ENCODE results near the gene TBC1D16. TPM values are rescaled to one million over a fixed set of nuclear protein-coding genes. Genes with fewer than 3 reads are reported as not detected.
"Not testable (repeated sequence)": the region's sequence is repeated elsewhere in the genome, so short reads cannot be mapped to it uniquely, and the experiment has no call there.

Gene TBC1D16
- total RNA-seq, 1 experiment from 2014 or later: 20.3 TPM

DNA sequence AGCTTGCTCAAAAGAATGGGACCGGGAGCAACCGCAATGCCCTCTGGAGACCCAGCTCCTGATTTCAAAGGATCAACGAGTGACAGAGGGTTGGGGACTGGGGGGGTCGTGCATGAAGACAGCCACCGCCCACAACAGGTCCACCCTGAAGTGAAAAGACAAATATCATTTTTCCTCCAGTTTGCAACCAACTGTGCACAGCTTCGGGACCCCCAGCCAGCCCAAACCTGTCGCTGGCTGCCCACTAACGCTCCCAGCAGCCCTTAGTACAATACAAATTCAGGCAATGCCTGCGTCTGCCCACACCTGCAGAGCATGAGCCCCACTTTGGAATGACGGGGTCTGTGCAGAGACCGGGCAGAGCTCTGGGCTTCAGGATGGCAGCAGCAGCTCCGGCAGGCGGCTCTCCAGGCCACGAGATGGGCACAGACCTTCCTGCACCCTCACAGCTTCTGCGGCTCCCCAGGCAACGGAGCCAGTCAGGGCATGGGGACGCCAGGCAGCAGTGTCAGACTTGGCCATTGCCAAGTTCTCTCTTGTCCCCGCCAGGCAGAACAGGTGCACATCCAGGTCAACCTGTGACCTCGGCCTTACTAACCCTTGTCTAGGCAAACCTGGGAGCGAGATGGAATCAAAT is 60.1 kb downstream of the TBC1D16 start:
- no peak for DNase-seq (ENCODE audit: low read depth)

DNA sequence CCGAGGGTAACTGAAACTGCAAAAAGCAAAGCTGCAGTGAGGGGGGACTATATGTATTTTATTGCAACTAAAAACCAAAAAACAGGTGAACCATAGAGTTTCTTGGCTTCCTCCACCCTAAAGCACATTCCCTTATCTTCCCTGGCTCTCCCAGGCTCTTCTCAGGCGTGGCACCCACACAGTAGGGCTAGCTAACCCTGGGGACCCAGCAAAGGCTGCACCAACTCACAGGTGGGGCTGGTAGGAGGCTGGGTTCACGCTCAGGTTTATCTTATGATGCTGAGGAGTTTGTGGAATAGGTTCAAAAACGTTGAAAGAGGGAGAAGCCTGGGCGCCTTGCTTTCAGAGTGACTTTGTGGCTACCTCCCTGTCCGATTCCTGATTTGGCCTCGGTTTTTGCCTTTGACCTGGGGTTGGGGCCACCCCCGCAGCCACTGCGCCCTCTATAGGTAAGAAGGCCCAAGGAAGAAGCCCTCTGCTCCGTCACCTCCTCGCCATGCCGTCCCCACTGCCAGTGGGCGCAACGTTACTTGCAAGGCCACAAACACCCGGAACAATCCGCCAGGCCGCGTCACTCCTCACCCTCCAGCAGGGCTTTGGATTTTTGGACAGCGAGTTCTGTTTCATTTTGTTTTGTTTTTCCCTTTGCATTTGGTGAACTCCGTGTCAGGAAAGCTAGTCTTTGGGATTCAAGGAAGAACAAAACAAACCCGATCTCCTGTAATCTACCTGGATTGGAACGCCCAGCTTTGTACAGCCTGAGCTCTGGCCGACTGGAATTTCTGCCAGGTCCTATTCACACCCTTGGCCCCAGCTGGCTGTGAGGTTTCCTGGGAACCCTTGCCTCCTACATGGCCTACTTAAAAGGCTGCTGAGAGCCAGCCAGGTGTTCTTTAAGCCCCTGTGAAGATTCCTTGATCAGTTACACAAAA is 60.8 kb downstream of the TBC1D16 start:
- no peak for DNase-seq (ENCODE audit: low read depth)

DNA sequence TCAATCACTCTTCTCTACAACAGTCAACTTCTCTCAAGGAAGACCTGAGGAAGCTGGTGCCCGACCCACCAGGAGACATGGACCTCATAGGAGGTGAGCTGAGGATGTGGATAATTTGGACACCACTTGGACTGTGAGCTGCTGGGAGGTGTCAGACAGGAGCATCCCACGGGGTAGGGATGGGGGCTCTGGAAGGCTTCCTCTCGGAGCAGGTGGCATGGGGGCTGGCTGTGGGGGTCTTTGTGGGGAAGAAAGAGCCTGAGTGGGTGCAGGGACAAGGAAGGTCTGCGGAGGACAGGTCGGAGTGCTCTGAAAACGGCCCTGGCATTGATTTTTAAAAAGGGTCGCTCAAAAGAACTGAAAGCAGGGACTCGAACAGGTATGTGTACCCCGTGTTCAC is 64.0 kb downstream of the TBC1D16 start:
- DNase-seq (ENCODE audit: low read depth): no peak

DNA sequence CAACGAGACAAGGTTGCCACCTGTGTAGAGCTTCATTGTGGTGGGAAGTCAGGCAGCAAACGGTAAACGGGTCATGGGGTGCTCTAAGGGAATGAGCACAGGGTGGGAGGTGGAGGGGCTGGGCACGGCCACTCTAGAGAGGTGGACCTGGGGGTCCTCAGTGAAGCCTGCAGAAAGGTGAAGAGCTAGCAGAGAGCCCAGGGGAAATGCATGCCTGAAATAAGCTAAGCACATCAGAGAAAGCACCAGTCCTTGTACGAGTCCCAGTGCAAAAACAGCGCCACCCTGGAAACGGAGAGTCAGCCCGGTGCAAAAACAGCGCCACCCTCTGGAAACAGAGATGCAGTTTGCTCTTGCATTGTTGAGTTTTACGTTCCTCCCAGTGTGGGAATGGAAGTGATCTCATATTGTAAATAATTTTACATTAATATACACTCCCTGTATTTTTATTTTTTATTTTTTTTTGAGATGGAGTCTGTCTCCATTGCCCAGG is 65.0 kb downstream of the TBC1D16 start:
- peak; percentile 20 for DNase-seq (ENCODE audit: low read depth)

DNA sequence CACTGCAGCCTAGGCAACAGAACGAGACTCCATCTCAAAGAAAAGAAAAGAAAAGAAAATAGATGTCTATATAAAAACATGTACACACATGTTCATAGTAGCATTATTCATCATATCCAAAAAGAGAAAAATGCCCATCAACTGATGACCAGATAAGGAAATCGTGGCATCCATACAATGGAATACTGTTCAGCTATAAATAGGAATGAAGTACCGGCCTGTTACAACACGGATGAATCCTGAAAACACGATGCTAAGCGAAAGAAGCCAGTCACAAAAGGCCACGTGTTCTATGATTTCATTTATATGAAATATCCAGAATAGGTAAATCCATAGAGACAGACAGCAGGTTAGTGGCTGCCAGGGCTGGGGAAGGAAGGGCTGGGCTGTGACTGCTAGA is 65.8 kb downstream of the TBC1D16 start:
- no peak for DNase-seq (ENCODE audit: low read depth)

DNA sequence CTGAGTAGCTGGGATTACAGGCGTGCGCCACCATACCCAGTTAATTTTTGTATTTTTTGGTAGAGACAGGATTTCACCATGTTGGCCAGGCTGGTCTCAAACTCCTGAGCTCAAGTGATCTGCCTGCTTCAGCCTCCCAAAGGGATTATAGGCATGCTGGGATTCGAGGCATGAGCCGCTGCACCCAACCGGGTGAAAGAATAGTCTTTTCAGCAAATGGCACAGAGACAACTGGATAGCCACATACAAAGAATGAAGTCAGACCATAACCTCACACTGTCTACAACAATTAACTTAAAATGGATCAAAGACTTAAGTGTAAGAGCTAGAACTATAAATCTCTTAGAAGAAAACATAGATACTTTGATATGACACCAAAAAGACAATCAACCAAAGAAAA is 67.6 kb downstream of the TBC1D16 start:
- DNase-seq (ENCODE audit: low read depth): no peak

DNA sequence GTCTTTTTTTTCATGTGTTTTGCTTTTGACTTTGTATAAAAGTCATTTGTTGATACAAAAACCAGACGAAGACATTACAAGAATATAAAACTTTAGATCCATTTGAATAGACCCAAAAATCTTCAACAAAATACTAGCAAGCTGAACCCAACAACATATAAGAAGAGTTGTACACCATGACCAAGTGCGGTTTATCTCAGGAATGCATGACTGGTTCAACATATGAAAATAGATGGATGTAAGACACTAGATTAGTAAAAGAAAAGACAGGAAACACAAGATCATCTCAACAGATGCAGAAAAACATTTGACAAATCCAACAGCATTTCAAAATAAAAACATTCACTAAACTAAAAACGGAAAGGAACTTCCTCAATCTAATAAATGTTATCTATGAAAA is 69.0 kb downstream of the TBC1D16 start:
- no peak for DNase-seq (ENCODE audit: low read depth)

DNA sequence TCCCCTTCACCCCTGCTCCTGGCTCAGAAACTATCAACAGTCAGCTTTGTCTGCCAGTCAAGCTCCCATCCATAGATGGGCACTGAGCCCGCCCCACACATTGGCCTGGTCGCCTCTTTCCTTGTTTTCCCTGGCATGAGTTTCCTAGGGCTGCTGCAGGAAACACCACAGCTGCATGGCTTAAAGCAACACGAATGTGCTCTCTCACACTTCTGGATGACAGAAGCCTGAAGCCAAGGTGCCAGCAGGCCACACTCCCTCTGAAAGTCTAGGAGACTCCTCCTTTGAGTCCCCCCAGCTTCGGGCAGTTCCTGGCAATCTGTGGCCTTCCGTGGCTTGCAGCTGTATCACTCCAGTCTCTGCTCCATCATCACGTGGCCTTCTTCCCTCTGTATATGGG is 69.9 kb downstream of the TBC1D16 start:
- DNase-seq (ENCODE audit: low read depth): no peak

DNA sequence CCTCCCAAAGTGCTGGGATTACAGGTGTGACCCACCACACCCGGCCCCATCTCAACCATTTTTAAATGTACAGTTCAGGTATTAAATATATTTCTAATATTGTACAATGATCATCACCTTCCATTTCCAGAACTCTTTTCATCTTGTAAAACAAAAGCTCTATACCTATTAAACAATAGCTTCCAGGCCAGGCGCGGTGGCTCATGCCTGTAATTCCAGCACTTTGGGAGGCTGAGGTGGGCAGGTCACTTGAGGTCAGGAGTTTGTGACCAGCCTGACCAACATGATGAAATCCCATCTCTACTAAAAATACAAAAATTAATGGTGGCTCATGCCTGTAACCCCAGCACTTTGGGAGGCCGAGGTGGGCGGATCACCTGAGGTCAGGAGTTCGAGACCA is 73.2 kb downstream of the TBC1D16 start:
- not testable (repeated sequence) for DNase-seq (ENCODE audit: low read depth)

DNA sequence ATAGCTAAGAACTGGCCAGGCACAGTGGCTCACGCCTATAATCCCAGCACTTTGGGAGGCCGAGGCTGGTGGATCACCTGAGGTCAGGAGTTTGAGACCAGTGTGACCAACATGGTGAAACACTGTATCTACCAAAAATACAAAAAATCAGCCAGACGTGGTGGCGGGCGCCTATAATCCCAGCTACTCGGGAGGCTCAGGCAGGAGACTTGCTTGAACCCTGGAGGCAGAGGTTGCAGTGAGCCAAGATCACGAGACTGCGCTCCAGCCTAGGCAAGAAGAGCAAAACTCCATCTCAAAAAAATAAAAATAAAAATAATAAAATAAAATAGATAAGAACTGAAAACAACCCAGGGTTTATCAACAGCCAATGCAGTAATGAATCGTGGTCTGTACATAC is 74.1 kb downstream of the TBC1D16 start:
- not testable (repeated sequence) for DNase-seq (ENCODE audit: low read depth)

DNA sequence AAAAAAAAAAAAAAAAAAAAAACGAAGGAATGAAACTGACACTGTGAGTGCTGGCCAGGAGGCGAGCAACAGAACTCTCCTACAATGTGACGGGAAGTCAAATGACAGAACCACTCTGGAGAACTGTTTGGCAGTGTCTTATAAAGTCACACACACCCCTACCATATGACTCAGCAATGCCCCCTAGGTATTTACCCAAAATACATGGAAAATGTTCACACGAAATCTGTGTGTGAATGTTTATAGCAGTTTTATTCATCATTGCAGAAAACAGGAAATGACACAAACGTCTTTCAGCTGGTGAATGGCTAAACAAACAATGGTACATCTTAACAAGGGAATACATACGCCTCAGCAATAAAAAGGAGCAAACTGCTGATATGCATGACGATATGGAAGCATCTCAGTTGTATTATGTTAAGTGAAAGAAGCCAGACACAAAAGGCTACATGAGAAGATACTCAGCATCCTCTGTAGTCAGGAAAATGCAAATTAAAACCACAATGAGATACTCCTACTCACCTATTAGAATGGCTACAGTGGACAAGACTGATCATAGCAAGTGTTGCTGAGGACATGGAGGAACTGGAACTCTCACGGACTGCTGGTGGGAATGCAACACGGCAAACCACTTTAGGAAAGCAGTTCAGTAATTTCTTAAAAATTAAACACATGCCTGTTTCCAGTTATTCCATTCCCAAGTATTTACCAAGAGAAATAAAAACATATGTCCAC is 74.7 kb downstream of the TBC1D16 start:
- no peak for DNase-seq (ENCODE audit: low read depth)

DNA sequence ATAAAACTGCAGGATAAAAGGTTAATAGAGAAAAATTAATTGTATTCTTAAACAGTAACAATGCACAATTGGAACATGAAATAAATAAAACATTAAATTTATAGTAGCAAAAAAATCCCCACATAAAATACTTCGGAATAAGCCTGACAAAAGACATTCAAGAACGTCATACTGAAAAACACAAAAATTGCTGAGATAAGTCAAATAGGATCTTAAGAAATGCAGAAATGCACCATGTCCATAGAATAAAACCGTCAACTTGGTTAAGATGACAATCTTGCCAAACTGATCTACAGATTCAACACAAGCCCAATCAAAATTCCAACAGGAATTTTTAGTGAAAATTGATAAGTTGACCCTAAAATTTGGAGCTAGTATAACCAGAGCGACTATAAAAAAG is 76.6 kb downstream of the TBC1D16 start:
- DNase-seq (ENCODE audit: low read depth): no peak

DNA sequence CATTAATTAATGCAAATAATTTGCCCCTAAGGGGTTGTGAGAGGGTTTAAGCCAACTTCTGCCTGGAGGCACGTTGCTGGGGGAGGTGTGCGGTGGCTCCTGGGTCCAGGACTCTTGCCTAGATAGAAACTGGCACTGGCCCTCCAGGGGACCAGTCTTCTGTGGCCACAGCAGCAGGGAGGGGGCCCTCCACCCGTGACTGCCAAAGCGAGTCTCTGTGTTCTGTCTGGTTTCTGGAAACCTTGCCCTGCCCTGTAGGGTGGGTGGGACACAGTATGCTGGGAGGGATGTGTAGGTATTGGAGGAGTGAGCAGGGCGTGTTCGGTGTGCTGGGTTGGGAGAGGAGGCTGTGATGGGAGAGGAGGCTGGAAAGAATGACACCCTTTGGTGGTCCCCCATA is 78.8 kb downstream of the TBC1D16 start:
- DNase-seq (ENCODE audit: low read depth): no peak

DNA sequence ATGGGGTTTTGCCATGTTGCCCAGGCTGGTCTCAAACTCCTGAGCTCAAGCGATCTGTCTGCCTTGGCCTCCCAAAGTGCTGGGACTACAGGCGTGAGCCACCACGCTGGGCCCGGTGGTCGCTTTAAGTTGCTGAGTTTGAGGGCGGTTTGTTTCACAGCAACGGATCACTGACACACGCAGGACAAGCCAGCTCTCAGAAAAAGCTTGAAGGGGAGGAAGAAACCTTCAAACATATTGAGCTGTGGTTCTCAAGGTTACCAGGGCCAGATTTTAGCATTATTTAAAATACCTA is 79.3 kb downstream of the TBC1D16 start:
- not testable (repeated sequence) for DNase-seq (ENCODE audit: low read depth)

DNA sequence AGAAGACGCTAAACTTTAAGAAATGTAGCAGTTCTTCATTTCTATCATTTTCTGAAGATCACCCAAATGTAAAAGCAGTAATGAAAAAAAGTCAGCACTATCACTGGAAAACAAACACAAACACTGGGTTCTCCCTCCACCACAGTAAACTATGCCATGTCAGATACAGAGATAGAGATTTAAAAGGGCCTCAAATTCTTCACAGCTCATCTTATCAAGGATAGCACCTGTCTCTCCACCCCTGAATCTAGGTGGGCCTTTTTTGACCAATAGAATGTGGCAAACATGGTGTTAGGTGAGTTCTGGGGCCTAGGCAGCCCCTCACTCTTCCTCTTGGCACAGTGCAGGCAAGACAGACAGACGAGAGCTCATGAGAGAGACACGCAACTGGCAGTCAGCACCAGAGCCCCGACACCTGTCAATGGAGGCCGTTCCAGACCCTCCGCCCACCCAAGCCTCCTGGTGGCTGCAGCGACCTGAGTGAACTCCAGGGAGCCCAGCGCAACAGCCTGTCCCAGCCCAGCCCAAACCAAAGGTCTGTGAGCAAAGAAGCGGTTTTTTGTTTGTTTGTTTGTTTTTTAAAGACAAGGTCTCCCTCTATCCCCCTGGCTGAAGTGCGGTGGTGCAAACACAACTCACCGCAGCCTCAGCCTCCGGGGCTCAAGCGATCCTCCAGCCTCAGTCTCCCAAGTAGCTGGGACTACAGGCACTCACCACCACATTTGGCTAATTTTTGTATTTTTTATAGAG is 79.8 kb downstream of the TBC1D16 start:
- no peak for DNase-seq (ENCODE audit: low read depth)

DNA sequence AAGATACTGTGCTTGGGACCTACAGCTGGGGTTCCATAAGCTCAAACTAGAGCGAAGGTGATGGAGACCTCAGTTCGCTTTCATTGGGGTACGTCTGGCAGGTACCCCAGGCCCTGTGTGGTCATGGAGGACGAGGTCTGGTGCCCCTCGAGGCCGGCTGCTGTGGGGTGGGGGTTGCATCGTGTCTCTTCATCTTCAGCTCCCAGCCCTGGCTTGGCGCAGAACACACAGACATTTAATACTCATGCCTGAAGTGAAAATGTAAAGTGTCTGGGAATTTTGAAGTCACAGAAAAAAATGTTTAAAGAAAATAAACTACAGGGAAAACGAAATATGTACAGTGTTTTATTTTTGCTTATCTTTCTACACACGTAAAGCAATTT is 80.5 kb downstream of the TBC1D16 start:
- DNase-seq (ENCODE audit: low read depth): no peak

DNA sequence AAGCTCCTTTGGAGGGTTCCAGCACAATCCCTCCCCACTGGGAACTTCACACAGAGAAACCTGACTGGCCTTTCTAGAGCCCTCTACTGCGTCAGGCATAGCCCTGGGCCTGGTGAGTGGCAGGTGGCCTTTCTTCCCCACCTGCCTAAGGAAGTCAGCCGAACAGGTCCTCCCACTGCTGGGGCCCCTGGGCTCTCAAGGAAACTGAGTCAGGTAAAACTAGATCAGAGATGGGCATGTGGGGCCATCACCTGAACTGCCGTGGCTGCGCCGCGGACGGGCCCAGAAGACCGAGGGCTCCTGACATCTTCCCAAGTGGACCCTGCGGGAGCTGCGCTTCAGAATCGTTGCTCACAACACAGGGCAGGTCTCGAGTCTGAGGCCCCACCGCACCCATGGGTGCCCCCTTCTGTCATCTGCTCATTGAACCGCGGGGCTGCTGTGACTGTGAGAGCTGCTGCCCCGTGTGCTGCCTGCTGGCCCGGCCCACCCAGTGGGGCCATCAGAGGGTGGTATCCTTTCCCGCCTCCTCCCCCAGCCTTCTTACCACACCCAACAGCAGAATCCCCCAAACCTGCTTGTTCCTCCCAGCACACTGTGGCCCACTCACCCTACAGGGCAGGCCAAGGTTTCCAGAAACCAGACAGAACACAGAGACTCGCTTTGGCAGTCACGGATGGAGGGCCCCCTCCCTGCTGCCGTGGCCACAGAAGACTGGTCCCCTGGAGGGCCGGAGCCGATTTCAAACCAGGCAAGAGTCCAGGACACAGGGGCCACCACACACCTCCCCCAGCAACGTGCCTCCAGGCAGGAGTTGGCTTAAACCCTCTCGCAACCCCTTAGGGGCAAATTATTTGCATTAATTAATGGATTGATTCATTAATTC is 81.1 kb downstream of the TBC1D16 start:
- no peak for DNase-seq (ENCODE audit: low read depth)

DNA sequence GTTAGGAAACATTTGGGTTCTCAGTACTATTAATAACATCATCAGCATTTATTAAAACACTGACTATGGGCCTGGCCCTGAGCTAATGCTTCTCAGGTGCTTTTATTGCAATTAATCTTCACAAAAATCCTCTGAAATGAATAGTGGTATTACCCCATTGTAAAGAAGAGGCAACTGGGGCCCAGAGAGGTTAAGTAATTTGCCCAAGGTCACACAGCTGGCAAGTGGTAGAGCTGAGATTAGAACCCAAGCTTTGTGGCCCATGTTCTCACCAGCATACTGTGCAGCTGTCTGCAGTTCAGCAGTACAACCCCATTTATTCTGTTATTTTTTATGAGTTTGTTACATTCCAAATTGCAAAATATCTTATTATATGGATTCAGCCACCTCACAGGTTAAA is 82.3 kb downstream of the TBC1D16 start:
- DNase-seq (ENCODE audit: low read depth): no peak

DNA sequence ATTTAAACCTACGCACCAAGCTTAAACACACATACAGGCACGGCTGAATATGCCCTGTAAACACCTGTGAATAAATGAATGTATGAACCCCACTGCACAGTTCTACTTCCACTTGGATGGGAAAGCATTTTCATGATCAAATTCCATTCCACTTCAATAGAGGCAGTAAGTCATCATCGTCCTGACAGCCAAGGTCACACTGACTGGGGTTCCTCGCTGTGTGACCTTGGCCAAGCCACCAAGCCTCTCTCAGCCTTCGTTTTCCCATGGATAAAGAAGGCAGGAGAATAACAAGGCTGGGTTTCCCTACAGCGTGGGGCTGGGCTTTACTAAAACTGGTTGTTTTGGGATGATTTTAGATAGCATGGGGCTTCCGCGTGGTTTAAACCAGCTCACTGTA is 82.8 kb downstream of the TBC1D16 start:
- no peak for DNase-seq (ENCODE audit: low read depth)

DNA sequence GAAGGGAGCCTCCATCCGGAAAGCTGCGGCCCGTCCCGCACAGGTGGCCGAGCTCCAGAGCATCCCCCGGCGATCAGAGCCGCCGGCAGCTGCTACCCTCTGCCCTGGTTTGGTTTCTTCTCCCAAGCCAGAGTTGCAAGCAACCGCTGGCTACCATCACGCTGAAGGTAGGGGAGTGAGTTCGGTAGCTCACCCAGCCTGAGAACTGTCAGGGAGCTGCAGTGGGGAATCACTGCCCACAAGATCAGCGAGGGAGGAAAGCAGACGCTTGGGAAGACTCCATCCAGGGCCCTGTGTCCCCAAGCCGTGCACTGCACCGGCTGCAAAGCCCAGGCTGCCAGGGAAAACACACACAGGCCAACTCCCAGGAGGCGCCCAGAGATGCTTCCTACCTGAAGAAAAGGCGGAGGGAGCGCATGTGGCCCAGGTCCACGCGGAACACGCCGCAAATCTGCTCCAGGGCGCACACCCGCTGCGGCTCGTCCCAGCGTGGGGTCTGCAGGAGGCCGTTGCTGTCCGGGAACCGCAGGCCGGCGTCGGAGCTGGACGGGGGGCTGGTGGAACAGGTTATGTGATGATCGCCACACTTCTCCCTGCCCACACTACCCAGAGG is 83.3 kb downstream of the TBC1D16 start:
- DNase-seq (ENCODE audit: low read depth): no peak

Measured in Daoy (cell line).